CD14-positive monocyte (primary cell): ENCODE data around the gene CCDC88B. TPM values are rescaled to one million over a fixed set of nuclear protein-coding genes. Genes with fewer than 3 reads are reported as not detected.
A peak's percentile ranks its signal among the peaks of the same experiment; 100 is the strongest.

Source experiments
- DNase-seq, 3 donors: peaks; one replicate each; pipeline ENCODE4 v3.0.0-alpha.2; 2011 to 2022
- H2AFZ ChIP-seq: 2 replicates; pipeline ENCODE4 v1.6.0; 2012; ENCODE audit warnings: mild to moderate bottlenecking, low read depth, low read length, inconsistent platforms; ENCODE audit not compliant: insufficient read depth, poor library complexity, severe bottlenecking
- H3K27ac ChIP-seq, 2 donors: 1 replicate in 1 of 2; 2 replicates in 1 of 2; pipeline ENCODE4 v1.5.1; 2012 to 2013; ENCODE audit warnings: low read length in 2 of 2, control low read depth in 1 of 2, inconsistent platforms in 1 of 2, low read depth in 1 of 2, mild to moderate bottlenecking in 1 of 2
- H3K27me3 ChIP-seq, 2 donors: one replicate each; pipeline versions ENCODE4 v1.6.0 to v1.6.1; 2011 to 2013; ENCODE audit warnings: low read length in 2 of 2; ENCODE audit not compliant: control insufficient read depth in 2 of 2, insufficient read depth in 2 of 2
- H3K36me3 ChIP-seq, 2 donors: replicated peaks in 1 of 2; 1 replicate in 1 of 2; 2 replicates in 1 of 2; pipeline versions ENCODE4 v1.5.1 to v1.6.1; 2012 to 2013; ENCODE audit warnings: low read length in 2 of 2, control low read depth in 1 of 2, inconsistent platforms in 1 of 2, mild to moderate bottlenecking in 1 of 2; ENCODE audit not compliant: insufficient read depth in 2 of 2, control insufficient read depth in 1 of 2
- H3K4me1 ChIP-seq, 2 donors: 1 replicate in 1 of 2; 2 replicates in 1 of 2; pipeline versions ENCODE4 v1.5.1 to v1.6.1; 2012 to 2013; ENCODE audit warnings: low read length in 2 of 2, control low read depth in 1 of 2, inconsistent platforms in 1 of 2, mild to moderate bottlenecking in 1 of 2, moderate library complexity in 1 of 2; ENCODE audit not compliant: insufficient read depth in 2 of 2, control insufficient read depth in 1 of 2
- H3K4me2 ChIP-seq: replicated peaks from 2 replicates; pipeline ENCODE3; 2012; ENCODE audit warnings: low read length, moderate library complexity, mild to moderate bottlenecking; ENCODE audit not compliant: poor library complexity, severe bottlenecking; ENCODE audit errors: extremely low read depth
- H3K4me3 ChIP-seq, 3 experiments: fragments of 200-600 bp in 1 of 3; sonication (generic) in 1 of 3; replicated peaks in 1 of 3; 1 replicate in 2 of 3; 2 replicates in 1 of 3; pipeline ENCODE4 v1.5.1; 2011 to 2013; ENCODE audit warnings: low read length in 3 of 3, mild to moderate bottlenecking in 3 of 3, control low read depth in 2 of 3, low read depth in 2 of 3, inconsistent platforms in 1 of 3, moderate library complexity in 1 of 3
- H3K79me2 ChIP-seq: 2 replicates; pipeline ENCODE4 v1.6.0; 2012; ENCODE audit warnings: mild to moderate bottlenecking, control low read depth, inconsistent platforms, low read length, moderate library complexity; ENCODE audit not compliant: insufficient read depth
- H3K9ac ChIP-seq: 2 replicates; pipeline ENCODE4 v1.6.0; 2017; ENCODE audit warnings: low read length, mild to moderate bottlenecking; ENCODE audit not compliant: insufficient read depth, poor library complexity, severe bottlenecking
- H3K9me3 ChIP-seq, 2 donors: replicated peaks in 1 of 2; 1 replicate in 1 of 2; 2 replicates in 1 of 2; pipeline versions ENCODE4 v1.5.1 to v1.6.1; 2012 to 2013; ENCODE audit warnings: low read length in 2 of 2, control low read depth in 1 of 2; ENCODE audit not compliant: control insufficient read depth in 1 of 2, insufficient read depth in 1 of 2
- H4K20me1 ChIP-seq: 2 replicates; pipeline ENCODE4 v1.6.0; 2012; ENCODE audit warnings: mild to moderate bottlenecking, low read length, control low read depth, moderate library complexity; ENCODE audit not compliant: insufficient read depth
- H3K27ac Mint-ChIP-seq, 7 donors: one replicate each; pipeline ENCODE4 v1.8.0; 2020; ENCODE audit warnings: mild to moderate bottlenecking in 7 of 7, mixed read lengths in 7 of 7, moderate library complexity in 6 of 7, inconsistent platforms in 2 of 7
- H3K27me3 Mint-ChIP-seq, 3 donors: one replicate each; pipeline ENCODE4 v1.8.0; 2021 to 2022; ENCODE audit warnings: low read depth in 3 of 3, mild to moderate bottlenecking in 3 of 3, mixed read lengths in 3 of 3, moderate library complexity in 3 of 3, inconsistent platforms in 1 of 3
- H3K36me3 Mint-ChIP-seq, 2 donors: one replicate each; pipeline ENCODE4 v1.8.0; 2020; ENCODE audit warnings: mixed read lengths in 2 of 2, inconsistent platforms in 1 of 2, mild to moderate bottlenecking in 1 of 2
- H3K4me1 Mint-ChIP-seq: one replicate; pipeline ENCODE4 v1.8.0; 2020; ENCODE audit warnings: mild to moderate bottlenecking, mixed read lengths
- H3K4me3 Mint-ChIP-seq, 2 donors: one replicate each; pipeline ENCODE4 v1.8.0; 2020; ENCODE audit warnings: mild to moderate bottlenecking in 2 of 2, mixed read lengths in 2 of 2, moderate library complexity in 1 of 2
- H3K9me3 Mint-ChIP-seq, 7 donors: one replicate each; pipeline ENCODE4 v1.8.0; 2020 to 2022; ENCODE audit warnings: mixed read lengths in 7 of 7, mild to moderate bottlenecking in 6 of 7, moderate library complexity in 6 of 7, inconsistent platforms in 2 of 7
- CTCF ChIP-seq: fragments of 200-600 bp; IDR thresholded peaks from one replicate; pipeline ENCODE4 v1.8.0; 2022; ENCODE audit warnings: antibody characterized with exemption, mild to moderate bottlenecking
- WGBS: methylation state at CpG from one replicate; pipeline ENCODE4 v1.1.5; 2013; ENCODE audit warnings: missing lambda C conversion rate; ENCODE audit not compliant: insufficient coverage; 5-methylcytosine and 5-hydroxymethylcytosine counted together
- intact Hi-C, 2 donors: fragments of 100-400 bp; cut with micrococcal nuclease; formaldehyde crosslinking; loops; one replicate each; pipeline versions ENCODE4 v1.15.0 to v1.15.1; 2023
- polyA plus RNA-seq, 3 donors: library from polyadenylated mRNA; depleted of rRNA in 1 of 3; unstranded in 2 of 3; stranded (reverse) in 1 of 3; fragments of 300-500 nt in 2 of 3; fragments of >200 nt in 1 of 3; fragmentation: Illumina TruSeq in 2 of 3; gene quantifications; 1 replicate in 2 of 3; 2 replicates in 1 of 3; pipeline ENCODE4 v1.2.3, GENCODE V29; 2012 to 2021

The CCDC88B gene
- polyA plus RNA-seq, 3 donors, result 8.2 to 215 (median 18.9) TPM

DNA sequence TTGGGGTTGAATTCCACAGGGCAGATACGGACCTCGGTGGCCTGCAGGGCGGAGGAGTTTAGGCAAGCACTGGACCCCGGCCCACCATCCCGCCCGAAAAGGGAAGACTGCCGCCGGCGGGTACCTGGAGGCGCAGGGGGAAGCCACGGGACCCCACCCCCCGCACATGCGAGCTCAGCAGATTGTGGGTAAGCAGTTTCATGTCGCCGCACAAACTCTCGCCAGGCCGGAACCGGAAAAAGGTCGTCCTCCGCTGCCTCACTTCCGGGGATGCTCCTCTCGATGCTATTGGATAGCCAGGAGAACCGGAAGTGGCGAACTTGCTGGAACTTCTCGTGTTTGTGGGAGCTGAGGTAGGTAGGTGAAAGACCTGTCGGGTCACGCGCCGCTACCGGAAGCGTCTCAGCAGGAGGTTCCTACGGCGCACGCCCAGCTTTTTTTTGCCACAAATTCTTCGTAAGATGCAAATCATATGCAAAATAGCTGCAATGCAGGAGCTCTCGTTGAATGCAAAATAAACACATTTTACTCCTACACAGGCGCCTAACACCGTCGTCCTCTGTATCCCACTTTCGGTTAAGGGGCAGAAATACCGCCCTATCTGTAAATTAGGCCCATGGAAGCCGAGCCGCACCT, 22.6 kb upstream of the CCDC88B start, which contains the start of gene TRMT112:
TRMT112 (minus strand) TSS at position 235 of the 636 bp plus-strand sequence; CDS start at position 202, 33 bp downstream.
- peaks cover 41% of the 10 kb centered on the region for H4K20me1 ChIP-seq
- DNase-seq, result peak; percentile 95 to 98 (median 98)
- H3K9me3 ChIP-seq, result no peaks in the 10 kb centered on the region
- peaks cover 48 to 60% of the 10 kb centered on the region in 2 donors for H3K36me3 ChIP-seq
- Mint-ChIP-seq H3K36me3 (peaks cover 47 to 62% of the 10 kb centered on the region in 2 donors), H3K27me3 (no peaks in the 10 kb centered on the region), H3K4me1 (peaks cover 36% of the 10 kb centered on the region), H3K4me3 (peak within 1 kb of the TSS; percentile 88 to 94), H3K27ac (peak within 1 kb of the TSS; percentile 98 to 99 (median 99)), H3K9me3 (no peaks in the 10 kb centered on the region)
- no peak for TF ChIP-seq CTCF
- peaks cover 16% of the 10 kb centered on the region for H3K79me2 ChIP-seq
- H3K4me2 ChIP-seq, result peak within 1 kb of the TSS; percentile 95
- H3K9ac ChIP-seq, result peak within 1 kb of the TSS; percentile 83
- H3K27me3 ChIP-seq, result no peaks in the 10 kb centered on the region
- under 1% methylated on average over 42 of the region's 43 CpGs for WGBS
- H3K4me3 ChIP-seq, result peak within 1 kb of the TSS; percentile 51 to 93 (median 91)
- intact Hi-C loops, result loop anchor here (1.0 to 5.0 kb wide), 2 partner anchors 12 to 40 kb away; partner anchors contain the start of genes RPS6KA4 (in 2 of the 2) and ESRRA (in 1 of the 2)
- H3K27ac ChIP-seq, result peak within 1 kb of the TSS; percentile 96 to 97
- peak within 1 kb of the TSS; percentile 82 for H2AFZ ChIP-seq
- H3K4me1 ChIP-seq, result peaks cover 28 to 43% of the 10 kb centered on the region in 2 donors

DNA sequence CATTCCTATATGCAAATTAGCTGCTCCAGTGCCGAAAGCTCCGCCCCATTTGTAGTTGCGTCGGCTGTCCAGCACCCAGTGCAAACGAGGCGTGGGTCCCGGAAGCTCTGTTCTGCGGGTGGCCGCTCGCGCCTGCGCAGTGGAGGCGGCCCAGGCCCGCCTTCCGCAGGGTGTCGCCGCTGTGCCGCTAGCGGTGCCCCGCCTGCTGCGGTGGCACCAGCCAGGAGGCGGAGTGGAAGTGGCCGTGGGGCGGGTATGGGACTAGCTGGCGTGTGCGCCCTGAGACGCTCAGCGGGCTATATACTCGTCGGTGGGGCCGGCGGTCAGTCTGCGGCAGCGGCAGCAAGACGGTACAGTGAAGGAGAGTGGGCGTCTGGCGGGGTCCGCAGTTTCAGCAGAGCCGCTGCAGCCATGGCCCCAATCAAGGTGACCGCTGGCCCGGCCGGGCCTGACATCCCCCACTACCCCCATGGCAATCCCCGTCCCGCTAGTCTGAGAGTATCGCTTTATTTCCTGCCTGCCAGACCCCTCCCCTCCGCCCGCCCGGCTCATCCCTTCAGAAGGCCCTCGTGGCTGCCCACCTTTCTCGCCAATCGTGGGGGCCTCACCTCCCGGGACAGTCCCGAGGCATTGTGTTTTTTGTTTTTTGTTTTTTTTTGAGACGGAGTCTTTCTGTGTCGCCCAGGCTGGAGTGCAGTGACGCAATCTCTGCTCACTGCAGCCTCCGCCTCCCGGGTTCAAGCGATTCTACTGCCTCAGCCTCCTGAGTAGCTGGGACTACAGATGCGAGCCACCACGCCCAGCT, 21.8 kb upstream of the CCDC88B start, which contains the start of gene PRDX5:
PRDX5 (plus strand) TSS at position 161 of the 805 bp plus-strand sequence; CDS start at position 256, 95 bp downstream.
- peak within 1 kb of the TSS; percentile 96 to 97 for H3K27ac ChIP-seq
- peak within 1 kb of the TSS; percentile 51 to 93 (median 91) for H3K4me3 ChIP-seq
- H3K9me3 ChIP-seq, result no peaks in the 10 kb centered on the region
- Mint-ChIP-seq H3K27ac (peak within 1 kb of the TSS; percentile 98 to 99 (median 99)), H3K9me3 (no peaks in the 10 kb centered on the region), H3K4me3 (peak within 1 kb of the TSS; percentile 88 to 94), H3K36me3 (peaks cover 42 to 58% of the 10 kb centered on the region in 2 donors), H3K4me1 (peaks cover 29% of the 10 kb centered on the region), H3K27me3 (peaks cover 0 to 1% (median 0%) of the 10 kb centered on the region in 3 donors)
- peak; percentile 38 for TF ChIP-seq CTCF
- WGBS, result under 1% methylated on average over 51 of the region's 61 CpGs
- H3K36me3 ChIP-seq, result peaks cover 49 to 60% of the 10 kb centered on the region in 2 donors
- no peaks in the 10 kb centered on the region for H3K27me3 ChIP-seq
- H2AFZ ChIP-seq, result peak within 1 kb of the TSS; percentile 82
- H3K4me2 ChIP-seq, result peak within 1 kb of the TSS; percentile 95
- peaks cover 33% of the 10 kb centered on the region for H4K20me1 ChIP-seq
- peak within 1 kb of the TSS; percentile 83 for H3K9ac ChIP-seq
- peaks cover 28 to 43% of the 10 kb centered on the region in 2 donors for H3K4me1 ChIP-seq
- DNase-seq, result peak; percentile 96 to 98 (median 98)
- peaks cover 9% of the 10 kb centered on the region for H3K79me2 ChIP-seq
- intact Hi-C loops, result loop anchor here (1.0 to 5.0 kb wide), 3 partner anchors 13 to 39 kb away; partner anchors contain the start of genes RPS6KA4 (in 2 of the 2) and ESRRA (in 1 of the 2)
